Small intestine (tissue), 7 donors: ENCODE measurements around the gene DTNB. TPM values are rescaled to one million over a fixed set of nuclear protein-coding genes. Genes with fewer than 3 reads are reported as not detected.
A peak's percentile ranks its signal among the peaks of the same experiment; 100 is the strongest.

ENCODE experiments used
- DNase-seq, 2 donors: peaks; one replicate each; pipeline versions ENCODE4 v3.0.0 to v3.0.0-alpha.2; 2013
- FAIRE-seq: peaks from 2 replicates; lab custom pipeline; 2012; peaks lifted over from hg19 to GRCh38; lab: Jason Lieb, UNC
- H3K27ac ChIP-seq, 3 donors: one replicate each; pipeline ENCODE4 v1.5.1; 2013; ENCODE audit warnings: low read length in 2 of 3, mild to moderate bottlenecking in 2 of 3, control low read depth in 1 of 3, inconsistent platforms in 1 of 3, low read depth in 1 of 3, moderate library complexity in 1 of 3
- H3K27me3 ChIP-seq, 3 donors: one replicate each; pipeline ENCODE4 v1.6.1; 2013; ENCODE audit warnings: low read length in 3 of 3, inconsistent platforms in 1 of 3; ENCODE audit not compliant: control insufficient read depth in 3 of 3, insufficient read depth in 3 of 3
- H3K36me3 ChIP-seq, 3 donors: one replicate each; pipeline ENCODE4 v1.6.1; 2013; ENCODE audit warnings: low read length in 3 of 3, inconsistent platforms in 1 of 3, low read depth in 1 of 3, mild to moderate bottlenecking in 1 of 3, moderate library complexity in 1 of 3; ENCODE audit not compliant: control insufficient read depth in 3 of 3, insufficient read depth in 2 of 3
- H3K4me1 ChIP-seq, 3 donors: one replicate each; pipeline ENCODE4 v1.6.1; 2013; ENCODE audit warnings: low read length in 2 of 3, inconsistent platforms in 1 of 3, low read depth in 1 of 3, mild to moderate bottlenecking in 1 of 3, moderate library complexity in 1 of 3; ENCODE audit not compliant: control insufficient read depth in 3 of 3, insufficient read depth in 2 of 3
- H3K4me3 ChIP-seq, 3 donors: one replicate each; pipeline ENCODE4 v1.5.1; 2013; ENCODE audit warnings: low read length in 3 of 3, control low read depth in 1 of 3, inconsistent platforms in 1 of 3, low read depth in 1 of 3, mild to moderate bottlenecking in 1 of 3, moderate library complexity in 1 of 3
- H3K9me3 ChIP-seq, 2 donors: one replicate each; pipeline ENCODE4 v1.6.1; 2013; ENCODE audit warnings: low read depth in 1 of 2, low read length in 1 of 2; ENCODE audit not compliant: control insufficient read depth in 2 of 2, insufficient read depth in 1 of 2
- WGBS, 3 donors: extraction: QIAGEN DNeasy Blood & Tissue Kit; methylation state at CpG; one replicate each; pipeline ENCODE4 v1.1.7; 2013; 5-methylcytosine and 5-hydroxymethylcytosine counted together
- polyA plus RNA-seq, 4 donors: library from polyadenylated mRNA; stranded (reverse) in 3 of 4; unstranded in 1 of 4; fragments of 200-250 nt in 3 of 4; fragments of 120-200 nt in 1 of 4; gene quantifications; one replicate each; pipeline versions ENCODE4 v1.2.1 to v1.2.3, GENCODE V29; 2013
- donor health status: healthy with polysubstance abuse.
- donor health status: control.
- donor health status: control.
- donor health status: Bipolar disorder and iron deficiency.
- donor health status: healthy.

Gene DTNB
- polyA plus RNA-seq, 4 donors: 2.4 to 9.7 (median 4.4) TPM

DNA sequence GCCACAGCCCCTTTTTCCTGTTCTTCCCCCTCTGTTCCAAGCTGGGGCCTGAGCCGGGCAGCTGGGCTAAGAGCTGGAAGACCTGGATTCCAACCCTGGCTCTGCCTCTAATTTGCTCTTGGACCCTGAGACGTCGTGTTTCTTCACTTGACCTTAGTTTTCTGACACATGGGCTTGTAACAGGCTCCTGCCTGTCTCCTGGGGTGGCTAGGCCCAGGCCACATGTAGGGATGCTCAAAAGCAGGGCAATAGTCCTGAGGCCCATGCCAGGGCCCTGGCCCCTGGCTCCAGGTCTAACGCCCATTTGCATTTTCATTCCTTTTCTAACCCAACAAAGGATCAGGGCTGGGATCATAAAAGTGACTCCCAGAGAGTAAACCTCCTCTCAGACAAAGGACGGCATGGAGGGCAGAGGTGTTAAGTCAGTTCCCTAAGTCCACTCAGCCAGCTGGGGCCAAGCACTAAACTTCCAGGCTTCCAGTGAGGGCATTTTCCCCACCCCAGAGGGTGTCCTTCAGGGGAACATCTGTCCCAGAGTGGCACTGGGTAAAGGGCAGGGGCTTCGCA is 315.0 kb downstream of the DTNB start:
- H3K36me3 ChIP-seq: no peaks in the 10 kb centered on the region
- peaks cover 0 to 4% (median 0%) of the 10 kb centered on the region in 3 donors for H3K4me1 ChIP-seq
- FAIRE-seq (no peak), DNase-seq (no peak)
- H3K4me3 ChIP-seq: no peak overlapping the region
- 92 to 98% (median 93%) methylated on average over 6 of the region's 6 CpGs for WGBS, 3 donors
- no peaks in the 10 kb centered on the region for H3K27me3 ChIP-seq
- H3K9me3 ChIP-seq: peaks cover 0 to 12% of the 10 kb centered on the region in 2 donors
- H3K27ac ChIP-seq: no peak overlapping the region

DNA sequence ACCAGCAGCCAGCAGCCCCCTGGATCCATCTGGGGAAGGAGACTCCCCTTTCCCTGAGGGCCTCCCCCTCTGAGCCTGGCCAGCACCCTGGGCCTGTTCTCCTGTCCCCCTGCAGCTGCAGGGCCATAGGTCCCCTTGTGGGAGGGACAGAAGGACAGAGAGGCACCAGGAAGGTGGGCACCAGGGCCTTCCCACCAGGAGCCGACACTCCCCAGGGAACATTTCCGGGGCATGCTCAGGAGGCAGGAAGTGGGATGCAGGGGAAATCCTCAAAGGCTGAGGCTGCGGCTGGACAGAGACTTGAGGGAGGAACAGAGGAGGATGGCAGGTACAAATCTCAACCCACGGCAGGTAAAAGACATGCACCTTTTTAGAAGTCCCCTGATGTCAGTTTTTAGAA is 317.3 kb downstream of the DTNB start:
- Histone ChIP-seq H3K9me3 (peaks cover 0 to 12% of the 10 kb centered on the region in 2 donors), H3K27ac (no peak overlapping the region), H3K36me3 (no peaks in the 10 kb centered on the region), H3K4me3 (no peak overlapping the region), H3K27me3 (no peaks in the 10 kb centered on the region), H3K4me1 (no peaks in the 10 kb centered on the region)
- WGBS, 3 donors: 62 to 68% (median 67%) methylated on average over 4 of the region's 4 CpGs
- no peak for DNase-seq
- no peak for FAIRE-seq

DNA sequence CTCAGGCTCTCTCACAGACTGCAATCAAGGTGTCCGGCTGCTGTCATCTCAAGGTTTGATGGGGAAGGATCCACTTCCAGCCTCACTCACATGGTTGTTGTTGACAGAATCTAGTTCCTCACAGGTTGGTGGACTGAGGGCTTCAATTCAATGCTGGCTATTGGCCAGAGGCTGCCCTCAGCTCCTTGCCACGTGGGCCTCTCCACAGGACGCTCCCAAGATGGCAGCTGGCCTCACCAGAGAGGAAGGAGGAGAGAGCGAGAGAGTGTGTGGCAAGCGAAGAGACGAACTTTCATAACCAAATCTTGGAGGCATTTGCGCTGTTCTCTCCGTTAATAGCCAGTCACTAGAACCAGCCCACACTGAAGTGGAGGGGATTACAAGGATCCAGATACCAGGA is 318.1 kb downstream of the DTNB start:
- H3K27me3 ChIP-seq: no peaks in the 10 kb centered on the region
- no peak overlapping the region for H3K4me3 ChIP-seq
- peaks cover 0 to 12% of the 10 kb centered on the region in 2 donors for H3K9me3 ChIP-seq
- H3K27ac ChIP-seq: no peak overlapping the region
- no peaks in the 10 kb centered on the region for H3K4me1 ChIP-seq
- no peaks in the 10 kb centered on the region for H3K36me3 ChIP-seq
- DNase-seq (no peak), FAIRE-seq (no peak)
- 78 to 89% (median 88%) methylated on average over 8 of the region's 8 CpGs for WGBS, 3 donors

DNA sequence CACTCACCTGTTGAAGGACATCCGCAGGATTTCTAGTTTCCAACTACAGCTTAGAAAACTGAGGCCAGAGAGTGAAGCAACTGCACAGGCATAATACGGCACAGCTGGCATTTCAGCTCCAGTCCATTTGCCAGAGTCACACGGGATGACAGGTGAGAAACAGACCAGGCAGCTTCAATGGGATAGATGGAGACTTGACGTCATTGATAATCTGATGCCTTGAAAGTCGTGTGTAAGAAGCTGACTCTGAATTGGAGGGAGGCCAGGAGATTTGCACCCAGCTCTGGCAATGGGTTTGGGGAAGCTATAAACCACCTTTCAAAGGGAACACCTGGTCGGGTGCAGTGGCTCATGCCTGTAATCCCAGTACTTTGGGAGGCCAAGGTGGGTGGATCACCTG is 319.3 kb downstream of the DTNB start:
- Histone ChIP-seq H3K27ac (no peak overlapping the region), H3K36me3 (no peaks in the 10 kb centered on the region), H3K9me3 (peaks cover 0 to 12% of the 10 kb centered on the region in 2 donors), H3K4me1 (no peaks in the 10 kb centered on the region), H3K4me3 (no peak overlapping the region), H3K27me3 (no peaks in the 10 kb centered on the region)
- no peak for FAIRE-seq
- WGBS, 3 donors: 27 to 70% (median 50%) methylated on average over 6 of the region's 6 CpGs
- no peak for DNase-seq

DNA sequence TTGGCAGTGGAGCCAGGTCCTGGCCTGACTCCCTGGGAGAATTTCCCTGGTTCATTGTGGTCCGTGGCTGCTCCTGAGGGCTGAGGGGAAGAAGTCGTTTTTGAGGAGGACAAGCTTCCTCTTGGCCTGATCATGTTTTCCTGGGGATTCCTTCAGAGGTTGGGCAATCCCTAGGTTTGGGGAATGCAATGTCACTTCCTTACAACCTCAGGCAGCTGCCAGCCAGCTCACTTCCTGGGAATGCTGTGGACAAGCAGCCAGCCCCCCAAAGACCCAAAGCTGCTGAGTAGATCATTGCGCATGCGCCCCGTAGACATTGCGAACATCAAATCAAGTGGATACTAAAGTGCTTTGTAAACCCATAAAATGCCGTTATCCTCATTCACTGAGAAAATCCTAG is 324.0 kb downstream of the DTNB start:
- Histone ChIP-seq H3K4me3 (no peak overlapping the region), H3K4me1 (no peaks in the 10 kb centered on the region), H3K36me3 (no peaks in the 10 kb centered on the region), H3K27ac (no peak overlapping the region), H3K27me3 (no peaks in the 10 kb centered on the region), H3K9me3 (no peaks in the 10 kb centered on the region)
- 78 to 88% (median 79%) methylated on average over 7 of the region's 7 CpGs for WGBS, 3 donors
- FAIRE-seq (no peak), DNase-seq (no peak)

DNA sequence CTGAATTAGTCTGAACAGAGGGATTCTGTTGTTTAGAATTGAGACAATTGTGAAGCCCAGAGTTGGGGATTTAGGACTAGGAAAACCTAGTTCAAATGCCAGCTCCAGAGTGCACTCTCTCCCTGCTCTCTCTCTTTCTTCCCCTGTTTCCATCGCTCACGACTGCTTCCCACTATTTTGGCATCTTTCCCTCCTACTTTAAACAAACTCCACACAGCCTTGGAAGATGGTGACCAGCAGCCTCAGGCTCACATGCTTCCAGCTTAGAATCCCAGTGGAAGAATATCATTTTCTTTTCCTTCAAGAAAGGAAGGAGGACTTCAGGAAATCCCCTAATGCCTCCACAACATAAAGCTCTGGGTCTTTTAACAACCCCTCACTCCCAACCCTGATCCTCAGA is 325.5 kb downstream of the DTNB start:
- H3K4me3 ChIP-seq: no peak overlapping the region
- 55 to 61% (median 58%) methylated on average over 2 of the region's 2 CpGs for WGBS, 3 donors
- no peak for DNase-seq
- no peaks in the 10 kb centered on the region for H3K36me3 ChIP-seq
- H3K9me3 ChIP-seq: no peaks in the 10 kb centered on the region
- H3K4me1 ChIP-seq: no peaks in the 10 kb centered on the region
- no peak for FAIRE-seq
- H3K27me3 ChIP-seq: no peaks in the 10 kb centered on the region
- H3K27ac ChIP-seq: peak overlapping the region in 2 of 3 donors; percentile 12 to 21

DNA sequence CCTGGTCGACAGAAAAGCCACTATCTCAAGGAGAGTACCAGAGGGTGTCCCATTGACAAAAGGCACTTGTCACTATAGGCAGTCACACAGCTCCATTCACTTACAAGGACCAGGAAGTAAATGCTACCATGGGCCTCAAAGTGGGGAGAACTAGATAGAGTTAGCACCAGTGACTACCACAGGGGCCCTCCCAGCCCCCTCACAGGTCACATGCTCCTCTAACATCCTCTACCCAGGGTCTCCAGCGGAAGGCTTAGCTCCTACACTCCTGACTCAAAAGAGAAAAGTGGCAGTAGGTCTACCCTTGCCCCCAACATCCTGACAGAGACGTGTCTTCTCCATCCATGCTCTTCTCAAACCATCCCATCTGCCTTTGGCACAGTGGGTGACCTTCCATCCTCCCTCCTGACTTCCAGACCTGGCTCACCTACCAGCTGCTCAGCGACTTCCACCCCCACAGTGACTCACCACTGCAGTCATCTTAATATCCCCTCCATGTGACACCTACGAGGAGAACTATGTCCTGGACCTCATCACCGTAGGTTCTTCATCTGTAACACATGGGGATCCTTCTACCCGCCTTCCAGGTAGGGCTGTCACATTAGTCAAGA is 326.1 kb downstream of the DTNB start:
- no peaks in the 10 kb centered on the region for H3K36me3 ChIP-seq
- H3K9me3 ChIP-seq: no peaks in the 10 kb centered on the region
- peak in 1 of 2 donors; percentile 69 for DNase-seq
- no peak overlapping the region for H3K4me3 ChIP-seq
- H3K4me1 ChIP-seq: peaks cover 0 to 4% (median 0%) of the 10 kb centered on the region in 3 donors
- H3K27ac ChIP-seq: peak overlapping the region in 1 of 3 donors; percentile 12
- WGBS, 3 donors: 56 to 64% (median 63%) methylated on average over 7 of the region's 7 CpGs
- no peaks in the 10 kb centered on the region for H3K27me3 ChIP-seq
- no peak for FAIRE-seq

DNA sequence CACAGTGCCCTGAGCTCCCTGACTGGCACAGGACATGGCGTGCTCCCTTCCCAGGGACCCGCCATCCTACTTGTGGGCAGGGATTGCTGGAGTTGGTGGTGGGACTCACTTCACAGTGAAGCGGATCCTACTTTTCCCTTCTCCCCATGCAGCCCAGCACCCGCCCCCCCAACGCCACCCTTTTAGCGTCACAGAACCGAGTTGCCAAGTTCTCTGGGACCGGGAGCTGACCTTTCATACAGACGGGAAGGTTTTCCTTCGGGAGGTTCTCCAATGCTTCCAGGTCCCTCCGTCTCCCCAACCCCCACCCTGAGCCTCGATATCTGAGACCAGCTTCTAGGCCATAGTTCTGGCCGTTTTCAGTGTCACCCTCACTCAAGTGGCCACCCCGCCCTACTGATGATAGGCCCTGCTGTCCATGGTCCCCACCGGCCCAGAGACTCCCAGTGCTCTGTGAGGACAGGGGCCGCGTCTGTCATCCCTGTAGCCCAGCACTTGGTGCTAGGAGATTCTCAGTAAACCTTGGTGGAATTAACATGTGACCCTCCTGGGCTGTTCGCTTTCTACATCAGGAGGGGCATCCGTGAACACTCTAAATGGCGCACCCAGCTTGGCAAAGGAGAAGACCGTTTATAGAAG is 330.1 kb downstream of the DTNB start:
- FAIRE-seq (no peak), DNase-seq (no peak)
- Histone ChIP-seq H3K27me3 (no peaks in the 10 kb centered on the region), H3K27ac (no peak overlapping the region), H3K4me3 (no peak overlapping the region), H3K4me1 (peaks cover 0 to 12% (median 2%) of the 10 kb centered on the region in 3 donors), H3K36me3 (peaks cover 0 to 16% (median 0%) of the 10 kb centered on the region in 3 donors), H3K9me3 (no peaks in the 10 kb centered on the region)
- 87 to 93% (median 90%) methylated on average over 21 of the region's 21 CpGs for WGBS, 3 donors
